ENCODE measurements around the gene NCOA1.
"Not testable (repeated sequence)": the region's sequence is repeated elsewhere in the genome, so short reads cannot be mapped to it uniquely, and the experiment has no call there.

NCOA1 gene

GRCh38 chr2:24586955-24587354 is 95.9 kb downstream of the NCOA1 start:
- DNase-seq: no peak

- DNase-seq: no peak
Measured at GRCh38 chr2:24588294-24588693, 97.2 kb downstream of the NCOA1 start.

DNA sequence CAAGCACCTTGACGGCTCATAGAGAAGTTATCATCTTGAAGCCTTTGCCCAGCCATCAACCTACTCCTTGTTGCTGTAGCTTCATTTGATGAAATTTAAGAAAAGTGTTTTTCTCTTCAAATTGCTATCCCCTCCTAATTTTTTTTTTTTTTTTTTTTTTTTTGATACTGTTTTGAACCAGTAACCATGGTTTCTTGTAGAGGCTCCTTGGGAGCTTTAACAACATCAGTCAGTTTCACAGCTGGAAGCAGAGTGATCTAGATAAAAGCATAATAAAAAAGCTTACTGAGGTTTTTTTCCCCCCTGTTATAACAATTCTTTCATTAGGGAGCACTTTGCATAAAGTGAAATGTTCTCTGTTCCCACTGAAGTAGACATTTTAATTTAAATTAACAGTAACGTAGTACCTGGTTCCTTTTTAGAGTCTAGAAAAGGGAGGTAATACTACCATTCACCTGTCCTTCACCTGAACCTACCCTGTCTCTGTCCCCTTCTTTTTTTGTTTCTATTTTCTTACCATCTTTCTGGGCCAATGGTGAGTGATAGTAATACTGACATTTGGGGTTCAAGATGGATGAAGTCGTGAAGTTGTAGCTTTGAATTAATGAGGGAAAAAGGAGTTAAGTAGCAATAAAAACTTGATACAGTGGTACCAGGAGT is 101.5 kb downstream of the NCOA1 start:
- DNase-seq: no peak

- DNase-seq: no peak
Measured at GRCh38 chr2:24594283-24594682, 103.2 kb downstream of the NCOA1 start.

GRCh38 chr2:24597181-24597870 is 106.3 kb downstream of the NCOA1 start:
- no peak for DNase-seq

DNA sequence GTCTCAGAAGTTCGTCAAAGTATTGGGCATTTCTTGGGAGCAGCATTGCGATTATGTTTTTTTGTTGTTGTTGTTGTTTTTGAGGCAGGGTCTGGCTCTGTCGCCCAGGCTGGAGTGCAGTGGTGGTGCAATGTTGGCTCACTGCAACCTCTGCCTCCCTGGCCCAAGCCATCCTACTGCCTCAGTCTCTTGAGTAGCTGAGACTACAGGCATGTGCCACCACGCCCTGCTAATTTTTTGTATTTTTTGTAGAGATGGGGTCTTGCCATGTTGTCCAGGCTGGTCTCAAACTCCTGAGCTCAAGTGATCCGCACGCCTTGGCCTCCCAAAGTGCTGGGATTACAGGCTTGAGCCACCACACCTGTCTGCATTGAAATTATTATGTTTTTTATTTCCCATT is 109.1 kb downstream of the NCOA1 start:
- not testable (repeated sequence) for DNase-seq

- no peak for DNase-seq
Measured at GRCh38 chr2:24611631-24612030, 120.6 kb downstream of the NCOA1 start.

DNA sequence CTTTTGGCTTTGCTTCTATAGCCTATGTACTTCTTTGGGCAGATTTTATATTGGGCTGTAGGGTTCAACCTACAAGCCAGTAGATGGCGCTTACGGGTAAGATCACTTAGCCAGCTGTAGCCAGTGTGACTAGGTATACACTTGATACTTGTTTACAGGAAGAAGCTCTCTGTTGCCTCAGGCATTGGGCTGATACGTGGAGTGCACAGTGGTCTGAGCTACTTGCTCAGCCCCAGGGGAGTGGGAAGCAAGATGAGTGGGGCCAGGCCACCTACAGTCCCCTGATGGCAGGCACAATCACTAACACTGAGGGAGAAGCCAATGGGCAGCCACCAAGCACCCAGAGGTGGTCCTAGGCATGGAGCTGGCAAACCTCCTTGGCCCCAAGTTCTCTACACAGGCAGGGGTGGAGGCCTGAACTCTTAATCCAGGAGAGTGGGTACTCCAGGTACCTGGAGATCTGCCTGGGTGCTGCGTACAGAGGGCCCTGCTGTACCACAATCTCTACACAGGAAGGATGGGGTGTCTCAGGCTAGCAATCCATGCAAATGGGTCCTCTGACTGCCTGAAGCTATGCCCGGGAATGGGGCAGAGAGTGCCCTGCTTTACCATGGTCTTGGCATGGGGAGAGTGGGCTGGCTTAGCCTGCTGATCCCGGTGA is 122.2 kb downstream of the NCOA1 start:
- no peak for DNase-seq

- DNase-seq: no peak
Measured at GRCh38 chr2:24616616-24617015, 125.6 kb downstream of the NCOA1 start.

DNA sequence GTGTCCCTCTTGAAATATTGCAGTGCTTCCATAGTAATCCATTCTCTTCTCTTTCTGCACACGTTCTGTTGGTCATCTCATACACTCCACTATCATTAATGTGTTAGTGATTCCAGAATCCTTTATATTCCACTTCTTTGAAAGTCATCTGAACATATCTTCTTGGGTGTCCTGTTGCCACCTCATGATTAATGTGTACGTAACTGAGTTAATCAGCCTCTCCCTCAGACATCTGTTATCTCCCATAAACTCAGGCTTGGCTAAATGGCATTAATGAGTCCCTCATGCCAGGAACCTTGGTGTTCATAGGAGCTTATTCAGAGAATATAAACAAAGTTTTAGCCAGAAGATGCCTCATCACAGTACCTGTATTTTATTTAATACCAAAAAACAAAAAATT is 126.4 kb downstream of the NCOA1 start:
- no peak for DNase-seq

GRCh38 chr2:24618144-24618543 is 127.1 kb downstream of the NCOA1 start:
- DNase-seq: no peak

GRCh38 chr2:24618680-24619079 is 127.6 kb downstream of the NCOA1 start:
- no peak for DNase-seq

DNA sequence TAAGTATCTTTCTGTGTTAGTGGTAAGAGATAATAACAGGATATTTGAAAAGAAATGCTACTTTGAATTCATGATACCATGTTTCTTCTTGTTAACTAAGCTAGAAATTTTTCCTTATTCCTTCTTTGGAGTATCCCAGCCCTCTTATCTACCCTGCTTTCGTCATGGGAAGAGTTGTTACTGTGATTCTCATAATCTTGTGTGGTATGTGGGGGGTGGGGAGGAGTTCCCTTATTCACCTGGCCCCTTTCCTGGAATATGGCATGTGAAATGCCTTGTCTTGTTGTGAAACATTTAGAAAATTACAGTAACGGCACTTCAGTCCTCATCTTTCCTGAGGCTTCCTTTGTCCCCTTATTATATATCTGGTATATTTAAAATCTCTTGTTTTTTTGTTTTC is 129.9 kb downstream of the NCOA1 start:
- DNase-seq: no peak

- DNase-seq: no peak
Measured at GRCh38 chr2:24621779-24622538, 130.9 kb downstream of the NCOA1 start.

DNA sequence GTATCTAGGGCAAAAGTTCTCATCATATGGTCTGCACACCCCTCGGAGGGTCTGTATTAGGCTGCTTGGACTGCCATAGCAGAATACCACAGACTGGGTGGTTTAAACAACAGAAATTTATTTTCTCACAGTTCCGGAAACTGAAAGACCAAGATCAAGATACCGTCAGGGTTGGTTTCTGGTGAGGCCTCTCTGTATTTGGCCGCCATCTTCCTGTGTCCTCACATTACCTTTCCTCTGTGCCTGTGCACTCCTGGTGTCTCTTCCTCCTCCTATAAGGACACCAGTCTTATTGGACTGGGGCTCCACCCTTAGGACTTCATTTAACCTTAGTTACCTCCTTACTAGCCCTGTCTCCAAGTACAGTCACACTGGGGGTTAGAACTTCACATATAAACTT is 132.5 kb downstream of the NCOA1 start:
- DNase-seq: no peak

GRCh38 chr2:24625728-24626127 is 134.7 kb downstream of the NCOA1 start:
- no peak for DNase-seq

- DNase-seq: no peak
Measured at GRCh38 chr2:24626131-24626530, 135.1 kb downstream of the NCOA1 start.

- DNase-seq: no peak
Measured at GRCh38 chr2:24628746-24629145, 137.7 kb downstream of the NCOA1 start.

GRCh38 chr2:24632172-24632571 is 141.1 kb downstream of the NCOA1 start:
- no peak for DNase-seq

DNA sequence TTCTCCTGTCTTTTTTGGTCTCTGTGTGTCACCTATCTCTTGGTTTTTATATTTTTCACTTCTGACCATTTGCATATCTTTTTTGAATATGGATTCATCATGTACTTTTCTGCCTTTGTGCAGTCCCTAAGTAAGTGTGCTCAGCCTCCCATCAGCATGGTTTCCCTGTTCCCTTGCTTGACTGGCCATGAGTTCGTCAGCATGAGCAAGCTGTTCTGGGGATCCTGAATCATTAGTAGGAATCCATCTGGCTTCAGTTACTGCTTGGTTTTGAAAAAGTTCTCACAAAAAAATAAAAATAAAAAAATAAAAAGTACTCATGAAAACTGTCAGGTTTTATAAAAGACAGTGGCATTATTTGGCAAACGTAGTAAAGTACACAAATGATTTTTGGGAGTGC is 144.1 kb downstream of the NCOA1 start:
- DNase-seq: no peak

GRCh38 chr2:24638568-24638967 is 147.5 kb downstream of the NCOA1 start:
- DNase-seq: no peak

GRCh38 chr2:24642351-24642750 is 151.3 kb downstream of the NCOA1 start:
- DNase-seq: no peak

GRCh38 chr2:24643051-24643450 is 152.0 kb downstream of the NCOA1 start:
- DNase-seq: no peak

DNA sequence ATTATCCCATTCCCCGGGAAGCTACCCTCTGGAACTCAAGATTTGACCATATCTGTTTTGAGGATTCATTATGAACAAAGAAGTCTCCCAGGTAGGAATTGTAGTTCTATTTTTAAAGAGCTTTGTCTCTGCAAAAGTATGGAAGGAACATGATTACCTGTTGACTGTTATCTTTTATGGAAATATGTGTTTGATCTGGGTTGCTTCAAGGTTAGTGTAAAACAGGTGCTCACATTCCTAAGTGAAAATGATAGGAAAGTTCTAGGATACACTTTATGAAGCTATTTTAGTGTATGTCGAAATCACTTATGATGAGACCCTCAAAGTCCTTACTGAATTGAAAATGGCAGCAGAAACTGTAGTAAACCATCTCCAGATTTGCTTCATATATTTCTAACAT is 153.0 kb downstream of the NCOA1 start:
- no peak for DNase-seq

All from NK-92 treated with Interleukin-12 subunit alpha and Interleukin-12 subunit beta, amount 100 ng/mL, for 24 hours (cell line).